Heart right ventricle (tissue), 16 donors: ENCODE measurements around the gene MEGF11. TPM values are rescaled to one million over a fixed set of nuclear protein-coding genes. Genes with fewer than 3 reads are reported as not detected.

ENCODE experiments used
- ATAC-seq, 8 donors: fragments of 200-7000 bp; cut with Tn5 transposase; one replicate each; pipeline ENCODE4 v1.9.1; 2020; ENCODE audit warnings: mild to moderate bottlenecking in 8 of 8, moderate library complexity in 8 of 8, moderate number of reproducible peaks in 1 of 8
- DNase-seq, 2 donors: peaks; one replicate each; pipeline ENCODE4 v3.0.0-alpha.2; 2020
- H3K27ac ChIP-seq, 10 donors: fragments of 200-600 bp; sonication (generic) in 2 of 10; one replicate each; pipeline versions ENCODE4 v1.5.0 to v1.8.0; 2020 to 2022; ENCODE audit warnings: mild to moderate bottlenecking in 3 of 10
- H3K27me3 ChIP-seq, 7 donors: fragments of 200-600 bp; one replicate each; pipeline ENCODE4 v1.8.0; 2021 to 2022; ENCODE audit warnings: mild to moderate bottlenecking in 2 of 7
- H3K36me3 ChIP-seq, 9 donors: fragments of 200-600 bp; sonication (generic) in 1 of 9; one replicate each; pipeline versions ENCODE4 v1.5.0 to v1.8.0; 2020 to 2022; ENCODE audit warnings: mild to moderate bottlenecking in 2 of 9
- H3K4me1 ChIP-seq, 9 donors: fragments of 200-600 bp; sonication (generic) in 1 of 9; one replicate each; pipeline versions ENCODE4 v1.5.0 to v1.8.0; 2020 to 2022; ENCODE audit warnings: mild to moderate bottlenecking in 4 of 9
- H3K4me3 ChIP-seq, 10 donors: fragments of 200-600 bp; sonication (generic) in 2 of 10; one replicate each; pipeline versions ENCODE4 v1.5.0 to v1.8.0; 2020 to 2022; ENCODE audit warnings: mild to moderate bottlenecking in 7 of 10, moderate library complexity in 2 of 10
- H3K9me3 ChIP-seq, 11 donors: fragments of 200-600 bp in 10 of 11; sonication (generic) in 2 of 11; one replicate each; pipeline versions ENCODE4 v1.5.0 to v1.8.0; 2013 to 2022; ENCODE audit warnings: mild to moderate bottlenecking in 2 of 11, control low read depth in 1 of 11, moderate library complexity in 1 of 11
- WGBS, 2 donors: extraction: QIAGEN DNeasy Blood & Tissue Kit; methylation state at CpG; one replicate each; pipeline ENCODE4 v1.1.7; 2013; ENCODE audit warnings: inconsistent platforms in 1 of 2; 5-methylcytosine and 5-hydroxymethylcytosine counted together
- intact Hi-C, 10 donors: fragments of 100-400 bp; cut with DNase I; formaldehyde crosslinking; loops; one replicate each; pipeline versions ENCODE4 v1.11.1 to v1.14.2; 2022
- polyA plus RNA-seq, 2 donors: library from polyadenylated mRNA; stranded (reverse); fragments of 200-250 nt; gene quantifications; one replicate each; pipeline ENCODE4 v1.2.3, GENCODE V29; 2013
- total RNA-seq, 10 donors: library from RNA; stranded (reverse); fragmentation: NEBNext Ultra II Directional in 3 of 10; extraction: Animal tissue kit (Norgen Biotek cat#: 25700) in 3 of 10; gene quantifications; one replicate each; pipeline versions ENCODE4 v1.2.1 to v1.2.4, GENCODE V29; 2021 to 2023
- TF ChIP-seq, protein P1 (sequence below), 9 donors: fragments of 200-600 bp; sonication (generic) in 2 of 9; IDR thresholded peaks; one replicate each; pipeline versions ENCODE4 v1.5.0 to v1.8.0; 2021 to 2022; ENCODE audit warnings: antibody characterized with exemption in 9 of 9, mild to moderate bottlenecking in 5 of 9, moderate library complexity in 1 of 9
- donor health status: Arrhythmogenic right ventricular cardiomyopathy.
- donor health status: ischemic (EF 13 %, LVEDD 7.1; RV severe dilation, severe dysfunction).
- donor health status: healthy with polysubstance abuse.
- donor health status: DM: no; HTN: yes; CAD: no.
- donor health status: DM: no; HTN: no; CAD: no.
- donor health status: ischemic (EF 25% LVEDD 6.9; RV normal size, moderate dysfunction).
- donor health status: ischemic (EF 25% LVEDD 5.7; RV mildly dilated, moderate dysfunction).
- donor health status: healthy.
- donor health status: DM: yes; HTN: yes; CAD: no.
- donor health status: Ischemic cardiomyopathy.
- donor health status: ischemic (EF 35%, LVEDD 5.7; RV mildly dilated, moderate dysfunction).
- donor health status: nonischemic (EF 11% LVEDD 7.7; RV severe dilation, severe dysfunction).
- donor health status: DM: yes; HTN: yes; CAD: no.
- donor health status: PGD.
- donor health status: ischemic (EF 29% LVEDD 5.4; RV normal size, mild dysfunction).
- donor health status: nonischemic (EF 23%, LVEDD 6.1; RV moderate dilation, normal function).

The MEGF11 gene
- total and polyA plus RNA-seq, 12 donors = 0.03 TPM; not detected in 11

DNA sequence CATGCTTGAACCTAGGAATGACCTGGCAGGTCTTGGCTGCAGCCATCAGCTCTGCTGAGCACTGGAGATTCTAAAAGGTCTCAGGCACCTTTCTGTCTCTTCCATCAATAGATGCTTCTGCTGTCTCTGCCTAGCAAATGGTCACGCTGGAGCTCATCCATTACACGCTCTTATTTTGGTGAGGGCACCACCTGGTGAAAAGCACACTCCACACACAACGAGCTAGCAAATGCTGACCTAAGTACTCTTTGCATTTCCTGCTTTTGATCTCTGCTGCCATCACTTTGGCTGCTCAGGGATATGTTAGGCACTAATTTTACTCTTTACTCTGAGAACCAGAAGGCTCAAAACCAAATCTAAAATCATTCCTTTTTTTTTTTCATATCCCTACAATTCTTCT is 293.0 kb downstream of the MEGF11 start:
- ATAC-seq (no peak), DNase-seq (no peak)
- Histone ChIP-seq H3K9me3 (no peaks in the 10 kb centered on the region), H3K4me3 (no peak overlapping the region), H3K36me3 (no peaks in the 10 kb centered on the region), H3K4me1 (no peaks in the 10 kb centered on the region), H3K27ac (no peak overlapping the region), H3K27me3 (peaks cover 0 to 45% (median 29%) of the 10 kb centered on the region in 7 donors)
- TF ChIP-seq, protein P1, sequence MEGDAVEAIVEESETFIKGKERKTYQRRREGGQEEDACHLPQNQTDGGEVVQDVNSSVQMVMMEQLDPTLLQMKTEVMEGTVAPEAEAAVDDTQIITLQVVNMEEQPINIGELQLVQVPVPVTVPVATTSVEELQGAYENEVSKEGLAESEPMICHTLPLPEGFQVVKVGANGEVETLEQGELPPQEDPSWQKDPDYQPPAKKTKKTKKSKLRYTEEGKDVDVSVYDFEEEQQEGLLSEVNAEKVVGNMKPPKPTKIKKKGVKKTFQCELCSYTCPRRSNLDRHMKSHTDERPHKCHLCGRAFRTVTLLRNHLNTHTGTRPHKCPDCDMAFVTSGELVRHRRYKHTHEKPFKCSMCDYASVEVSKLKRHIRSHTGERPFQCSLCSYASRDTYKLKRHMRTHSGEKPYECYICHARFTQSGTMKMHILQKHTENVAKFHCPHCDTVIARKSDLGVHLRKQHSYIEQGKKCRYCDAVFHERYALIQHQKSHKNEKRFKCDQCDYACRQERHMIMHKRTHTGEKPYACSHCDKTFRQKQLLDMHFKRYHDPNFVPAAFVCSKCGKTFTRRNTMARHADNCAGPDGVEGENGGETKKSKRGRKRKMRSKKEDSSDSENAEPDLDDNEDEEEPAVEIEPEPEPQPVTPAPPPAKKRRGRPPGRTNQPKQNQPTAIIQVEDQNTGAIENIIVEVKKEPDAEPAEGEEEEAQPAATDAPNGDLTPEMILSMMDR (IDR thresholded peaks at IDR 0.05) = no peak
- WGBS, 2 donors = 51 to 64% methylated on average over 3 of the region's 3 CpGs
- intact Hi-C loops = no loop called here

DNA sequence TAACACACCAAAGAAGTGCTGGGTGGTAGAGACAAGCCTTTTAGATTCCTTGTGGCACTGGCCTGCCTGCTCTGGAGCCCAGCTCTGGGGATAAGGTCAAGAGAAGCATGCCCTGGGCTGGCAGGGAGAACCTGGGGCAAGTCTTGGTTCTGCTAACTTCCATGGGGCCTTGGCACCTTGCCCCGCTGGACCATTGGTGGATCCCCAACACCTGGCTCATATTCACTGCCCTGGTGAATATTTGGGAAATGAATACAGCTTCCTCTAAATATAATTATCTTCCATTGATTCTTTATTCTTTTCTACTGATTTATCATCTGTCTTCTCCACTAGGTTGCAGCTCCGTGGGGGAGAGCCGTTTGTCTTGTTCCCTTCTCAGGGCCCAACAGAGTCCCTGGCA is 294.7 kb downstream of the MEGF11 start:
- TF ChIP-seq, protein P1 (IDR thresholded peaks at IDR 0.05) = no peak
- DNase-seq = no peak
- Histone ChIP-seq H3K4me3 (no peak overlapping the region), H3K36me3 (no peaks in the 10 kb centered on the region), H3K27ac (no peak overlapping the region), H3K4me1 (no peaks in the 10 kb centered on the region), H3K27me3 (peaks cover 0 to 28% (median 16%) of the 10 kb centered on the region in 7 donors), H3K9me3 (no peaks in the 10 kb centered on the region)
- no peak for ATAC-seq
- 76 to 82% methylated on average over 3 of the region's 3 CpGs for WGBS, 2 donors
- intact Hi-C loops = no loop called here

DNA sequence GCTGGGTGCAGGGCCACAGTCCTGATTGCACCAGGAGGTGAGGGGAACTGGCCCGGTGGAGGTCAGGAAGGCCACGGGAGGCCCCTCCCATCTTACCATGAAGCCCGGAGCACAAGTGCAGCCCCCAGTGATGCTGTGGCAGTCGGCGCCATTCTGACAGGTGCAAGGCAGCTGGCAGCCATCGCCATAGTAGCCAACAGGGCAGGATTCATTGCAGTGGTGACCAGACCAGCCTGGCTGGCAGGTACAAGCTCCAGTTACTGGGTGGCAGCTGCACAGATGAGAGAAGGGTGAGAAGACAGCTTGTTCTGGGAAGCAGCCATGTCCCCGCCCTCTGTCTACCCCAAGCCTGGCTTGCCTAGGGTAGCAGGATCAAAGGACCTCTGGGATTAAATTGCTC is 296.1 kb downstream of the MEGF11 start:
- no peak overlapping the region for H3K4me3 ChIP-seq
- ATAC-seq = no peak
- H3K4me1 ChIP-seq = no peaks in the 10 kb centered on the region
- no peaks in the 10 kb centered on the region for H3K36me3 ChIP-seq
- intact Hi-C loops = no loop called here
- 64 to 67% methylated on average over 7 of the region's 7 CpGs for WGBS, 2 donors
- no peaks in the 10 kb centered on the region for H3K9me3 ChIP-seq
- no peak overlapping the region for H3K27ac ChIP-seq
- TF ChIP-seq, protein P1 (IDR thresholded peaks at IDR 0.05) = no peak
- DNase-seq = no peak
- H3K27me3 ChIP-seq = peaks cover 0 to 17% (median 5%) of the 10 kb centered on the region in 7 donors

DNA sequence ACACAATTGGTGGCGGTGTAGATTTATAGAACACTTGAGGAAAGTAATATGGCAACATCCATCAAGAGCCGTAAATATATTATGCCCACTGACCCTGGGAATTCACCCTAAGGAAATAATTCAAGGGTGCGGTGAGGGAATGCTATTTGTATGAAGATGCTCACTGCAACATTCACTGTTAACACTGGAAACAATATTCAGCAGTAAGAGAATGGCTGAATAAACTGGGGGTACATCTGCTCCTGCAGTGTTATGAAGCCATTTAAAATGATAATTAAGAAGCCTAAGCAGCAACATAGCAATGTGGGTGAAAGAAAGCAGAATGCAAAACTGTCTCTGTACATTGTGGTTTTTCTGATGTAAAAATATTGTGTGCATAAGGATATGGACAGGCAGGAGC is 296.7 kb downstream of the MEGF11 start:
- Histone ChIP-seq H3K4me3 (no peak overlapping the region), H3K4me1 (no peaks in the 10 kb centered on the region), H3K36me3 (no peaks in the 10 kb centered on the region), H3K9me3 (no peaks in the 10 kb centered on the region), H3K27ac (no peak overlapping the region), H3K27me3 (peaks cover 0 to 13% (median 4%) of the 10 kb centered on the region in 7 donors)
- ATAC-seq (no peak), DNase-seq (no peak)
- WGBS, 2 donors = 92 to 94% methylated on average over 3 of the region's 3 CpGs
- TF ChIP-seq, protein P1 (IDR thresholded peaks at IDR 0.05) = no peak
- intact Hi-C loops = no loop called here
